CD4-positive, alpha-beta T cell treated with Interleukin-15 for 4 hours (primary cell): ENCODE results near the gene MTPN.

ENCODE experiments used
- DNase-seq: peaks from one replicate; pipeline ENCODE4 v3.0.0-alpha.2; 2020; ENCODE audit warnings: low spot score

Gene MTPN

GRCh38 chr7:135884495-135885232, 92.5 kb downstream of the MTPN start:
- DNase-seq, result no peak

GRCh38 chr7:135879233-135879632, 97.9 kb downstream of the MTPN start:
- no peak for DNase-seq

GRCh38 chr7:135878284-135878683, 98.9 kb downstream of the MTPN start:
- DNase-seq, result no peak

- no peak for DNase-seq
Observed at GRCh38 chr7:135877805-135878204, 99.4 kb downstream of the MTPN start.
